GM12874 (cell line): Measurements from ENCODE around the gene WDR1.

Experiments used
- CTCF ChIP-seq: IDR thresholded peaks from 2 replicates; pipeline ENCODE4 v1.5.1; 2011; ENCODE audit warnings: low read depth, mild to moderate bottlenecking, control low read depth, low read length, moderate library complexity; ENCODE audit not compliant: insufficient read depth

Gene WDR1

GRCh38 chr4:10083861-10084641 lies 32.5 kb downstream of the WDR1 start:
- no peak for TF ChIP-seq CTCF

- no peak for TF ChIP-seq CTCF
These were observed 33.2 kb downstream of the WDR1 start for GRCh38 chr4:10083331-10083771.

- TF ChIP-seq CTCF, result no peak
These were observed 33.9 kb downstream of the WDR1 start for GRCh38 chr4:10082459-10083272.

- no peak for TF ChIP-seq CTCF
These were observed 34.6 kb downstream of the WDR1 start for GRCh38 chr4:10082047-10082446.

GRCh38 chr4:10081218-10081606 lies 35.4 kb downstream of the WDR1 start:
- no peak for TF ChIP-seq CTCF

GRCh38 chr4:10080589-10081217 lies 35.9 kb downstream of the WDR1 start:
- no peak for TF ChIP-seq CTCF
